ENCODE measurements around the gene LIMK2.

DNA sequence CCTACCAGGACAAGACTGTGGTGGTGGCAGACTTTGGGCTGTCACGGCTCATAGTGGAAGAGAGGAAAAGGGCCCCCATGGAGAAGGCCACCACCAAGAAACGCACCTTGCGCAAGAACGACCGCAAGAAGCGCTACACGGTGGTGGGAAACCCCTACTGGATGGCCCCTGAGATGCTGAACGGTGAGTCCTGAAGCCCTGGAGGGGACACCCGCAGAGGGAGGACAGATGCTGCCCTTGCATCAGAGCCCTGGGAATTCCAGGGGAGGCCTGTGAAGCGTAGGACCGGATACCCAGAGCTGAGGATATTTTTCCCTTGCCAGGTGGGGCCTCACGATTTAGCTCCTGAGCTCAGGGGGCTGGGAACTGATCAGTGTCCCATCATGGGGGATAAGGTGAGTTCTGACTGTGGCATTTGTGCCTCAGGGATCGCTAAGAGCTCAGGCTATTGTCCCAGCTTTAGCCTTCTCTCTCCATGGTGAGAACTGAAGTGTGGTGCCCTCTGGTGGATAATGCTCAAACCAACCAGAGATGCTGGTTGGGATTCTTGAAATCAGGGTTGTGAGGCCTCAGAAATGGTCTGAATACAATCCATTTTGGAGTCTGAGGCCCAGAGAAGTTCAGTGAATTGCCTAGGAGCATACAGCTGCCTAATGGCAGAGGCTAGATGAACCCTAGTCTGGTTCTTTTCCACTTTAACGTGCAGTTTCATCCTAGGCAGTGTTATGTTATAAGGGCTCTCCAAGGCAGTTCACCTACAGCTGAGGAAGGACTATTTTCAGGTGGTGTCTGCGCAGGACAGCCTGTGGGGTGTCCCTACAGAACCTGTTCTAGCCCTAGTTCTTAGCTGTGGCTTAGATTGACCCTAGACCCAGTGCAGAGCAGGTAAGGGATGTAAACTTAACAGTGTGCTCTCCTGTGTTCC is 60.7 kb downstream of the LIMK2 start:
- TF ChIP-seq EZH2phosphoT487 (IDR thresholded peaks at IDR 0.05; ENCODE audit: low read length) (no peak), EZH2 (optimal IDR thresholded peaks at IDR 0.05; ENCODE audit: low read depth, low read length) (no peak)
- TF ChIP-seq, protein P1, sequence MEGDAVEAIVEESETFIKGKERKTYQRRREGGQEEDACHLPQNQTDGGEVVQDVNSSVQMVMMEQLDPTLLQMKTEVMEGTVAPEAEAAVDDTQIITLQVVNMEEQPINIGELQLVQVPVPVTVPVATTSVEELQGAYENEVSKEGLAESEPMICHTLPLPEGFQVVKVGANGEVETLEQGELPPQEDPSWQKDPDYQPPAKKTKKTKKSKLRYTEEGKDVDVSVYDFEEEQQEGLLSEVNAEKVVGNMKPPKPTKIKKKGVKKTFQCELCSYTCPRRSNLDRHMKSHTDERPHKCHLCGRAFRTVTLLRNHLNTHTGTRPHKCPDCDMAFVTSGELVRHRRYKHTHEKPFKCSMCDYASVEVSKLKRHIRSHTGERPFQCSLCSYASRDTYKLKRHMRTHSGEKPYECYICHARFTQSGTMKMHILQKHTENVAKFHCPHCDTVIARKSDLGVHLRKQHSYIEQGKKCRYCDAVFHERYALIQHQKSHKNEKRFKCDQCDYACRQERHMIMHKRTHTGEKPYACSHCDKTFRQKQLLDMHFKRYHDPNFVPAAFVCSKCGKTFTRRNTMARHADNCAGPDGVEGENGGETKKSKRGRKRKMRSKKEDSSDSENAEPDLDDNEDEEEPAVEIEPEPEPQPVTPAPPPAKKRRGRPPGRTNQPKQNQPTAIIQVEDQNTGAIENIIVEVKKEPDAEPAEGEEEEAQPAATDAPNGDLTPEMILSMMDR (IDR thresholded peaks at IDR 0.05; ENCODE audit: low read length) = peak; percentile 73
